K562 (cell line): ENCODE results near the gene CCNY.
"Not testable (repeated sequence)": the region's sequence is repeated elsewhere in the genome, so short reads cannot be mapped to it uniquely, and the experiment has no call there.

Experiments used
- ATF2 ChIP-seq: sonication (generic); formaldehyde crosslinking; IDR thresholded peaks from 2 replicates; pipeline ENCODE4 v1.8.1; 2022; ENCODE audit warnings: missing genetic modification reagents
- FOXJ3 ChIP-seq: sonication (generic); formaldehyde crosslinking; IDR thresholded peaks from 2 replicates; pipeline ENCODE4 v1.4.0; 2020; ENCODE audit warnings: mild to moderate bottlenecking, missing genetic modification reagents
- IRF2 ChIP-seq: sonication (generic); formaldehyde crosslinking; IDR thresholded peaks from 2 replicates; pipeline ENCODE4 v1.8.1; 2022; ENCODE audit warnings: mild to moderate bottlenecking, missing genetic modification reagents
- POLR2A ChIP-seq: fragments of 450-650 bp; conservative IDR thresholded peaks from 2 replicates; pipeline ENCODE4 v1.6.1; 2016
- PRDM10 ChIP-seq: fragments of 450-650 bp; IDR thresholded peaks from 2 replicates; pipeline ENCODE4 v1.6.1; 2018; ENCODE audit not compliant: partially characterized antibody
- STAG1 ChIP-seq: sonication (generic); formaldehyde crosslinking; IDR thresholded peaks from 2 replicates; pipeline ENCODE4 v1.5.0; 2020; ENCODE audit warnings: missing genetic modification reagents, borderline replicate concordance
- TARDBP ChIP-seq: fragments of 450-650 bp; IDR thresholded peaks from 2 replicates; pipeline ENCODE4 v1.6.1; 2016
- USF2 ChIP-seq: sonication (generic); formaldehyde crosslinking; IDR thresholded peaks from 2 replicates; pipeline ENCODE4 v1.5.0; 2020; ENCODE audit warnings: missing genetic modification reagents

- TF ChIP-seq STAG1; ATF2 (CRISPR knock-in tag); TARDBP; PRDM10; POLR2A; USF2; IRF2; FOXJ3 (CRISPR knock-in tag): not testable (repeated sequence)
These were observed 67.2 kb downstream of the CCNY start for GRCh38 chr10:35403491-35403890.
